Stromal cell of bone marrow (primary cell): ENCODE data around the gene CA10.

ENCODE experiments used
- DNase-seq: peaks from one replicate; pipeline ENCODE4 v3.0.0-alpha.2; 2012; ENCODE audit warnings: low read depth

CA10 gene

DNA sequence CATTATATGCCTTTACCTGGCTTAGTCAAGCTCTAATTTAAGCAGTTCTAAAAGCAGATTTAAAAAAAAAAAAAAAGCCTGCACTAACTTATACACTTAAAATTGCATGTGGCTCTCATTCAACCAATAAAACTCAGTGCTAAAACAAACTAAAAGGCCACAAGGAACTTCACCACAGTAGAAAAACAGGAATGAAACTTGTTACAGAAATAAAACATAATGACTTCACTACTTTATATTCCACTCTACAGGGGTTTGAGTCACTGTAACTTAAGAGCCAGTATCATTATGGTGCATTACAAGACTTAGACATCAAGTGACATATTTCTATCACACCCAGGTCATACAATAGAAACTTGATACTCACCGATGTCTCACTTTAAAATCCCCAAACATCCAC lies 11.1 kb downstream of the CA10 start:
- no peak for DNase-seq

DNA sequence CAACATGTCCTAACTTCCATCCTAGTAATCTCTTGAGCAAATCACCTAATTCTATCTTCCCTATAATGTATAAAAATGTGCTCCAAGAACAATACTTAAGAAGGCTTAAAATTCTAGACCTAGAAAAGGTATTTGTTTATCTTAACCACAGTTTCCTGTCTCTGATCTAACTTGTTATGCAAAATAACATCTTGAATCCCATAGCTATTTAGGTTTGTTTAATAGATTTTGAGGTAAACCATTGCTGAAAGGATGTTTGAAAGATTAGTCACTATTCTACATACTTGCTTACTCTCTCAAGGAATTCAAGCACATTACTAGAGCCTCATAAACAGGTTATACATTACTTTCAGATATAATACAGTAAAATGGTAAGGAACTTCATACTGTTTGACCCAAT lies 13.0 kb downstream of the CA10 start:
- no peak for DNase-seq

DNA sequence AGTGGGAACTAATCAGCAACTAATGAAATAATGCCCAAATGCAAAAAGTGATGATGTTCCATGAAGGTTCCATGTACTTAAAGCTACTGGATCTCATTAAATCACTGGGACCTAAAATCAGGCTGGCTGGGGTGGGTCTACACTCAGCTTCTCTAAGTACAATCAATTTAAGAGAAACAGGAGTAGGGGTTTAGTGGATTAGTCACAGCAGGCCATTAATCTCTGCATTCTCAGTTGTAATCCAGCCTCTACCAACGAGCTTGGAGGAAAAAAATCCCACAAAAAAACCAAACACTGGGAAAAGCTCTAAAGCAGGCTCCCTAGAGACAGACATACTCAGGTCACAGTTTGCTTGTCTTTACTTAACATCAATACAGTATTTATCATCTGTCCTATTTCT lies 15.0 kb downstream of the CA10 start:
- DNase-seq = no peak

DNA sequence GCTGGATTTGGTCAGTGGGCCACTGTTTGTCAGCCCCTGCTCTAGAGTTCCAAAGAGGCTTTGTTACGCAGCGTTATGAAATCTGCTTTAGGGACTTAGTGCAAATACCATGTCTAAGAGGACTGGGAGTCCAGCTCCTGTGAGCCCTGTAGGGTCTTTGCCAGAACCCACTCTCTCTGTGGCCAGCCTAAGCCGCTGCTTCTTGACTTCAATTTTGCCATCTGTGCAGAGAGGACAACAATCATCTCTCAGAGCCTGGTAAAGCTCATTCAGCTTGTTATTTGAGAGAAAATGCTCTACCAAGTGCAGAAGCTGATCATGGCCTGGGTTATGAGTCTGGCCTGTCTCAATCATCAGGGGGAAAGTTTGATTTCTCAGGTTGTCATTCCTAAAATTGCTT lies 17.9 kb downstream of the CA10 start:
- no peak for DNase-seq

DNA sequence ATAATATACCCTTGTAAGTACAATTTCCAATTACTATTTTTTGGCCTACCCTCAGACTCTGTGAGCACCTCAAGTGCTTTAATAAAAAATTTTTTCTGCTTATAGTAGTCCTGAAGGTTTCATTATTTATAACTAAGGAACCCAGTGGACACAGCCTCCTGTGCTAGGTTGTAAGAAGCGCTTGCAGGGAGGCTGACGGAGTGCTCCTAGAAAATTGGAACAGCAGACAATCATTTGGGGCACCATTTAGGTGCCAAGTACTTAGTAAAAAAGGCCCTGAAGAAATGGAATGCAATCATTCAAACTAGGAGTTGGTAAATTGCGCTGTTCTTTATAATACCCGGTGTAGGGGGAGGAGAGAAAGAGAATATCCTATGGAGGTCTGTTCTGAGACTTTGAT lies 19.8 kb downstream of the CA10 start:
- DNase-seq = no peak

DNA sequence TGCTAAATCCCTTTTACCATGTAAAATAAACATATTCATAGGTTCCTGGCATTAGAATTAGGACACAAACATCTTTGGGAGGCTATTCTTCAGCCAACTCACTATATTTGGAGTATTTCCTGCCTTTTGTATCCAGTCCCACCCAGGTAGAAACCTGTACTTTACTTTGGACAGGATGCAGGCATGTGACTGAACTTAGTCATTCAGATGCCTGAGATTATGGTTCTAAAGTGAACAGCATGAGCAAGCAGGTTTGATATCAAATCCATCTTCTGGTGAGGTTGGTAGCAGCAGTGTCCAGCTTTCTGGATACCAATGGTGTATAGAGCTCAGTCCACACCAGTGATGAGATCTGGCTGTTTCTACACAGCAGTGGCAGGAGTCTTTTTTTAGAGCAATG lies 20.2 kb downstream of the CA10 start:
- DNase-seq = no peak

DNA sequence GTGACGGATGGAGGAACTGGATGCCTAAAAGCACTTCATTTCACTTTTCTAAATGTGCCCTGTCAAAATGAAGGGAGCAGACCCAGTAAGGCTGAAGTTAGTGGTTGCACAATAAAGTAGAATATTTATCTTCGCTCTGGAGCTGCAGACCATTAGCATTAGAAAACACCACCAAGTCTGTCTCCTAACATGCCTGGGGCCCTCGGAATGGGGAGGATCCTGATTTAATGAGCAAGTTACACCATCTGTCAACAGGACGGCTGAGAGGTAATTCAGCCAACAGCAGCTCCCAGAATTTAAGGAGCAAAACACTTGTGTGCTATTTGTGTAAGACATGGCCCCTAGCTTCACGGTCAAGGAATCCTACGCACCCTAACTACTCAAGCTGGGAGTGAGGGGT lies 22.3 kb downstream of the CA10 start:
- no peak for DNase-seq

DNA sequence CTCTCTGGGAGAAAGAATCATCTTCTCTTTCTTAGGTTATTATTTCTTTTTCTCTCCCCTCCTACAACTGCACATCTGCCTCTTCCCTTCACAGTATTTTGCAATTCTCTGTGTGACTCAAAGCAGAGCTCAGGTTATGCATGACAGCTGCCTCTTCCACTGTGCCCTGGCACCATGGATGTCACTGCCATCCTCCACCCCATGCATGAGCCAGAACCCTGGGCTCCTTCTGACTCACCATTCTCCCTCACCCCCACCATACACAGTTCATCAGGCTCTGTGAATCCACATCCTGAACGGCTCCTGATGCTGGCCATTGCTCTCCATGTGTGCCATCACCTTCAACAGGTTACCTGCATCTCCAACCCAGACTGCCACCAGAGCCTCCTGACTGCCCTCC lies 23.9 kb downstream of the CA10 start:
- DNase-seq = no peak

DNA sequence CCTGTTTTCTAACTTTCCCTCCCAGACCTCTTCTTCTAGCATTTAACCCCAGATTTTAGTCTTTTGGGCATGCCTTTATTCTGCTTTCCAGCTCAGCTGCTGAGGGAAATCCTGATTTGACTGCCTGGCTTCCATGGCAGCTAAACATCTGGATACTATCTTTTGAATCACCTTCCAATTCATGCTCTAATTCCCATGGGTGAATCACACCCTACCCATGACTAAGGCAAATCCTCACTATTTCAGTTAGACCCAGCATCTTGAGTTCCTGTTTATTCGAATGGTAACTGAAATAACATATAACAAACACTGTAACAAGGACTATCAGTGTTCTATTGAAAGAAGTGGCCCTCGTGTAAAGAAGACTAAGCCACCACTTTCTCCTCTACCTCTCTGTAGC lies 29.8 kb downstream of the CA10 start:
- no peak for DNase-seq

DNA sequence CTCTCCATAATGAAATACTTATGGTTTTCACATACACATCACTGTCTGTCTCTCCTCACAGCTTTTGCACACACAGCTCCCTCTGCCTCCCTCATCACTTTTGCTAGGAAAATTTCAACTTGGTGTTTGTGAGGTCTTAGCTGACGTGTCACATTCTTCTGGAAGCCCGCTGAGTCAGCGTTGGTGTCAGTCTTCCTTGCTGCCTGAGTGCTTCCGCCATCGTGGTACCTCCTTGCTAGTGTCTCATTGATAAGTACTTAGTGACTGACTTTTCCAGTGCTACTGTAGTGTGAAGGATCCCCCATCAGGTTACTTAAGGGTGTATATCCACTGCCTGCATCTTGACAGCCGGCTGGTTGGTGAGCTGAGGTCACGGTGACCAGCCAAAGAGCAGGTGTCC lies 33.5 kb downstream of the CA10 start:
- no peak for DNase-seq

DNA sequence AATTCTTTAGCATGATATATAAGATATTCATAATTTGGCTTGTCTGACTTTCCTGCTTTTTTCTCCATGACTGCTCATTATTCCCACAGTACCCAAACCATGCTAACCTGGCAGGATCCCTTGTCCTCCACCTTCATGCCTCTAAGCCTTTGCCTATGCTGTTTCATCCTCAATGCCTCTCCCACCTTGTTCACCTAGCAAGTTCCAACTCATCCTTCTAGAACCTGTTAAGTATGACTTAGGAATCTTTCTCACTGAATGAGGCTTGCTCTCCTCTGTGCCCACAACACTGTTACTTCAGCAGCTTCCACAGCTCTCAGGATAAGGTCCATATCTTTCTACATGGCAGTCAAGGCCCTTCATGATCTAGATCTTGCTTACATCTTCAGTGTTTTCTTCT lies 34.0 kb downstream of the CA10 start:
- no peak for DNase-seq

DNA sequence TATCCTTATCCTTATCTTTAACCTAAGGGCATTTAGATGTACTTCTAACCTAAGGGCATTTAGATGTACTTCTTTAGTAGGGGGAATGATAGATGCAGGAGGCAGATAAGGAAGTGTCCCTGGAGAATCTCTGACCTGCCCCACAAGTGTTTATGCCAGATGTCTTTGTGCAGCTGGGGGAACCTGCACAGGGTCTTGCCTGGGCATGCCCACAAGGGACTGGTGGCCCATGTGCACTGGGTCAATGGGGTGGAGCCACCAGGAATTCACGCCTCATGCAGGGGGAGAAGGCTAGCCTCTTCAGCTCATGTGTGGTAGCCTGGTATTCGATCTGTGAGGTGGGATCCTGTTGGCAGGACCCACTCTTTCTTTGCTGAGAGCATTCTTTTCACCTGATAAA lies 38.0 kb downstream of the CA10 start:
- no peak for DNase-seq

DNA sequence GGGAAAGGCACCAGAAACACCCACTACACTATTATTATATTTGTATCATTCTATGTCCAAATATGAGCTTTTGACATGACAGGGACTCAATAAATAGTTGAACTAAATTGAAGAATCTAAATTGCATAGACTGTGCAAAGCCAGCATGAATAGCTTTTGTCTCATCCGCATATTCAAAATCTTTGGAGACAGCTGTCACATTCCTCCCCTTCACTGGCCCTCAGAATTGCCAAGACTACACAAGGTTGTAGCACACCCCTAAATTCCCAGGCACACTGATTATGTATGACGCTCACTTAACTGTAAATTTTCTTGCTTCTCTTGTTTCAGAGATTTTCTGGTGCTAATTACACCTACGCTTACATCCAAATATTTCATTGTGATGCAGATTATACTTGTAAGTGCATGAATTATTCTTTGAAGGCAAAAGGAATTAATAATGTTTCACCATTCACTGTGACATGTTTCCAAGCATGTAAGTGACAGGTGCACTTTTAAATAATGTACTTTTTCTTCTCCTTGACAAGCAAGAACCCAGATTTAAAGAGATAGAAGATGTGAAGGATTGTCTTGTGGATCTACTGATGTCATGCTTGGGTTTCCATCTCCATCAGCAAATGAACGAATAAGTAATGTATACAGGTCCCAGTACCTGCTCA lies 47.5 kb downstream of the CA10 start:
- DNase-seq = no peak

DNA sequence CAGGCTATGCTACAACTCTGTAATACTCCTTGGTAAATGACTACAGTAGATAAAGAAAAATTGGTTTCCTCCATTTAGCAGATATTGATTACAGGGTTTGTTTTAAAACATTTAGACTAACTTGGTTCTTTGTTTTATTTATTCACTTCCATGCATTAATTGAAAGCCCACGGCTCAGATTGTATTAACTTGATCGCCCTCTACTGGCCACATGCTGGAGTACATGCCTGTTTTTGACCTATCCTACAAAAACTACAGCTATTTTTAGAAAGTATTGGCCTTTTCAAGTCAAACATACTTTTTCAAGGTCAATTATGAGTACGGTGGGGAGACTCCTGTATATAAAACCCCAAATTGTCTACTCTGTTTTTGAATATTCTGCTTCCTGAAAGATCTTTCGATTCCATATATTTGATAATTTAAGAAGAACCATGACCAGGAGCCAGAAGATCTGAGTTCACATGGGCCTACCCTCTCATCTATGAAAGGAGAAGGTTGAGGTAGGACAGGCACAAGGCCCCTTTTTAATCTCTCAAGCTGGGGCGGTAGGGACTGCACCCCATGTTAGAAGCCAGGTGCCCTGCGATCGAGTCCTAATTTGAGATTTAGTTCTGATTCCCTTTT lies 51.8 kb downstream of the CA10 start:
- peak; percentile 25 for DNase-seq

DNA sequence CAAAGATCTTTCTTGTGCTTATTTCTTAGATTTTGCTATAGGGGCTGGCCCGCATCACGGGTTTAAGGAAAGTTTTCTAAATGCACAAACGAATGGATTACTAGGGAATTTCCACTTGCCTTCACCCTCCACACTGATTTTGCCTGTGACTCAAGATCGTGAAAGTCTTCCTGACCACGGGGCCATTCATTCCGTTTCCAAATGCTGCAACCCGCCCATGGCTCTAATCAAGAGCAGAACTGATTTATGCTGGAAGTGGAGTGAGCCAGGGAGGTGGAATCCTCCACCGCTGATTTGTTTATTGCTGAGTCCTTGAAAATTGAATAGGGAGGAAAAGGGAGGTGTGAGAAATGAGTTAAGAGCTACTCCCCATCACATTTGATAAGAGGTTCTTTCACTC lies 52.4 kb downstream of the CA10 start:
- DNase-seq = peak; percentile 2

DNA sequence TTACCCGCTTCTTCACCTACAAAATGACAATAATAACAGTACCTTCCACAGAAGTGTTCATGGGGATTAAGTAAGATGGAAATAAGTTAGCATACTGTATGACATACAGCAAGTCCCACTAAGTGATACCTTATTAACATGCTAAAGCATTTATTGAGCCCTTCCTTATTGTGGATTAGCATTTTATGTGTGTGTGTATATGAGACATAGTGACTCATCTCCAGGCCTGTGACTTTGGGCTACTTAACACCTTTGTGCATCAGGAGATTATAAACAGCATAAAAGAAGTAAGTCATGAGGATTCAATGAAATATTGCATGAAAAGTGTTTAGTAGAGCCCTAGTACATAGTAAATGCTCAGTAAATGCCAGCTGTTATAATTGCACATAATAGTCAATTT lies 52.9 kb downstream of the CA10 start:
- no peak for DNase-seq

DNA sequence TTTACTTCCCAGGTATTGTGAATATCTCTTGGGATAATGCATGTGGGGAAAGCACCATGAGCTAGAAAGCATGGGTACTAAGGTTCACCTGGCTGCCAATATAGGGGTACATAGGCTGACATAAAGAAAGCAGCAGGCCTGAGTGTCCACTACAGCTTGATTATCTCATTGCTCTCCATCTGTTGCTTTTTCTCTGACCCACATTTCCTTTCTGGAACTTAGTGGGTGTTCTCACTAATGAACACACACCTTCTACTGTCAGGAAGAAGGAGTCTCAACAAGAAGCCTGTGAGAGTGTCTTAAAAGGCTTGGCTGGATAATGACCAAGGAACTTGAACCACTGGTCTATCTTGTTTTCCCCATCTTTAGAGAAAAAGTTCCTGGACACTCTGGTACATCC lies 62.5 kb downstream of the CA10 start:
- DNase-seq = no peak

DNA sequence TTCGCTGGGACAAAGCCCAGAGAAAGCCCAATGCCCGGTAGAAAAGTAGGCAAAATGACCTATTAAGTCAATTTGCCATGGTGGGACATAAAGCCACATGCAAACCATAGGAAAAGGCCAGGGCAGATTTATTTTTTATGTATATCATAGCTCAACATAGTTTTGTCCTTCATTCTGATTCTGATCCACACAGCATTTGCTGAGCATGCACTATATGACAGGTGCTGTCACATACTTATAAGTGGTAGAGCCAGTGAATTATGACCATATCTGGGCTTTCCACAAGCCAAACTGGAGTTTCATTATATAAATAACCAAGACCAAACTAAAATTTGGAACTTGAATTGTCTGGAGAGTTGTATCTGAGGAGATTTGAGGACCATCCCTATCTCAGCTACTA lies 74.3 kb downstream of the CA10 start:
- no peak for DNase-seq

DNA sequence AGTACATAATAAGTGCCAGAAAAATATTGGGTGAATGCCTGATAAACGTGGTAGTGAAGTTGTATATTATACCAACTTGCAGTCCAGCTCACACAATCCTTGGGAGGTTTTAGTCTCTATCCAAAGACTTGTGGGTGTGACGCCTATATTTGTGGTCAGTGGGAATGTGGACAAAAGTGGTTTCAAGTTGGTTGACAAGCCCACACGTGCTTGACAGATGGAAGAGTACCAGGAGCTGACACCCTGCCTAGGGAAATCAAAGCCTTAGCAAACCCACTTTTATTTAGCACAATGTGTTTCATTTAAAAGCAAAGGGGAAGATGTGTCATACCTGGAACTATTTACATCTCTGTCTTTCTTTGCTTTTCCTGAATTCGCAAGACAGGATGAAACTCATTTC lies 79.0 kb downstream of the CA10 start:
- DNase-seq = no peak

DNA sequence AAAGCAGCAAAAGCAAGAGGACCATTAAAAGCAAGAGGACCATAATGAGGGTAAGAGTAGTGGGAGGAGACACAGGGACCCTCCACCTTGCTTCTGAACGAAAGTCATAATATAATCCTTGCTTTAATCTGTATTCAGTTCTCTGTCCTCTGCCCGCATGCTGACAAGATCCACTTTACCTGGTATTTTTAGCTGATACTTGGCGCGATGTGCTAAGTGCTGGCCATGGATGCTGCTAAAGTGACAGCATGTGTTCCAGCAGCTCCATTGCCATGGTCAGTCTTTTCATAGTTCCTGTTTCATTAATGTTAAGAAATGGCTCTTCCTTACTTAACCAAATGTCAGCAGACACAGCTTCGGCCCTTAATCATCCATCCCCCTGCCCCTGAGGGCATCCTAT lies 86.8 kb downstream of the CA10 start:
- no peak for DNase-seq

DNA sequence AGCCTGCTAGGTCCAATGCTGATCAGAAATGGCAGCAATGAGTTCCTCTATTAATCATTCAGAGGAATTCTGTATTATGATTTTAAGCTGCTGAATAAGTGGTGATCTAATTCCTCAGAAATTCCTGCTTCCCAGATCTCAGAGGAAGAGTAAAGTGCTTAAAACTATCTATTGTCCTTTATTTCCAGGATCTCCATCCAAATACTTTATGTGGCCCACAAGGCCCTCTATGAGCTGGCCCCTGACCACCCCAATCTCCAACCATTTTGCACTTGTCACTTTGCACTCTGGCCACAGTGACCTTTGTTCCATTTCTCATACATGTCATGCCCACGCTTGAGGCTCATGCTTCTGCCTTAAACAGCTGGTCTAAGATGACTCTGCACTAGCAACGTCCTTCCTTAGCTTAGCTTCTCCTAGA lies 93.7 kb downstream of the CA10 start:
- peak; percentile 53 for DNase-seq

DNA sequence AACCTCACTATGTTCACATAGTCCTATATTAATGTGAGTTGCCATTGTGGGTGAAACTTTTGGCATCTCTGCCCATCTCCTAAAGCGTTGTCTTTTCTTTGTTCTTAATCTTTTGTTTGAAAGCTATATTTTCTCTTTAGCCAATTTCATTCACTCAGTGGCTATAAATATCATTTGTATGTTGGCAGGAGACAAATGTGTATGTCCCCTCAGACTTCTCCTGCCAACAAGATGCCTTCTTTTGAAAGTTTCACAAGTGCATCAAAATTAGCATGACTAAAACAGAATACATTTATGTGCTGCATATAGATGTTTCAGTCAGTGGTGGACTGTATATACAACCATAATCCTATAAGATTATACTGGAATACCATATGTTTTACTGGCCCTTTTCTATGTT lies 109.0 kb downstream of the CA10 start:
- DNase-seq = no peak

DNA sequence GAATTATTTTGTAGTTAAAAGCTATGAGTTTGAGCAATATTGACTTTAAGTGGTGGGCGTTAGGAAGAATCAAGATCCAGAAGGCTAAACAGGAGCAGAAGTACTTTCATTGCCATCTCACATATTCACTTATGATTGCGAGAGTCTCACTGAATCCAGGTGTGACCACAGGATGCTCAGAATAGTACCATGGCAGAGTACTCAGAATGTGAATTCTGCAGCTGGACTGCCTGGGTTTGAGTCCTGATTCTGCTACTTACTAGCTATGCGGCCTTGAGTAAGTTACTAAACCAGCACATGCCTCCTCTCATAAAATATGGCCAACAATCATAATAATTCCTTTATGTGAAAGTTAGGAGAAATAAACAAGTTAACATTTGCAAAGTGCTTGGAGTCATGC lies 109.5 kb downstream of the CA10 start:
- no peak for DNase-seq

DNA sequence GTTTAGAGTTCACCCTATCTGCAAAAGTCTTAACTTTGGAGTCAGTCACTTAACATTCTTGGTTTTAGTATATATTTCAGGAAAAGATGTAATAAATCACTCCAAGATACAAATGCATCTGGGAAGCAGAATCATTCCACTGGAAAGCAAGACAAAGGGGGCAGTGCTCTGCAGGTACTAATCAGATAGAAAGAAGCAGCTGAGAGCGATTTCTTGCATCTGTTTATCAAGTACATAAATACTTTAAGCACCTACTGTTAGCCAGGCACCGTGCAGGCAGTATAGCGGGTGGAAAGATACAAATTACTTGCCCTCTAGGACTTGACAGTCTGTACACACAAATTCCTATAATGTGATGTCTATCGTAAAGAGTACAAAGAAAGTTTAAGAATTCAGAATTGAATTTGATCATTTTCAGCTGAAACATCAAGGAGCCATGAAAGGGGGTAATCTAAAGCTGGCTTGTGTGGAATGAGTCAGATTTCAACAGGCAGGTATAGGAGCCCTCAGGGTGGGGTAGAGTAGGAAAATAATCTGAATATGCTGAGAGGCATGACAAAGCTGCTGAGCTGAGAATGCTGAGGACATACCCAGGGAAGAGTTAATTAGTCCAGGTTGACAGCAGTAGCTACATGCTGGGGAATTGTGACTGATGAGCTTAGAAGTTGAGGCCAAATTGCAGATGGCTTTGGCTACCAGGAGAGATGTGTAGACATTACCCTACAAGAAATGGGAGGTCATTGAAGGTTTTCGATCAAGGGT lies 110.2 kb downstream of the CA10 start:
- DNase-seq = no peak
